SK-N-SH (cell line): ENCODE data around the gene SELENOM. TPM values are rescaled to one million over a fixed set of nuclear protein-coding genes. Genes with fewer than 3 reads are reported as not detected.

Source experiments
- CTCF ChIA-PET: fragments of 300-600, 350-600 bp; formaldehyde crosslinking; extraction: SDS; loops from one replicate; lab custom pipeline; 2021; lab: Yijun Ruan, JAX
- POLR2A ChIA-PET: fragments of 350-600 bp; sonication (Branson Sonifier 250); formaldehyde crosslinking; extraction: SDS; loops from one replicate; lab custom pipeline; 2020; ENCODE audit warnings: antibody characterized with exemption, inconsistent platforms; lab: Yijun Ruan, JAX
- DNase-seq: peaks from one replicate; pipeline ENCODE4 v3.0.0; 2012
- H2AFZ ChIP-seq: fragments of 200-600 bp; sonication (generic); 2 replicates; pipeline ENCODE4 v1.8.1; 2016; ENCODE audit warnings: antibody characterized with exemption, mild to moderate bottlenecking, low read depth
- H3F3A ChIP-seq: fragments of 200-600 bp; sonication (generic); replicated peaks from 2 replicates; pipeline ENCODE3; 2016; ENCODE audit warnings: antibody characterized with exemption, mild to moderate bottlenecking; ENCODE audit not compliant: insufficient read depth
- H3K27ac ChIP-seq, 2 experiments: fragments of 200-500 bp in 1 of 2; fragments of 200-600 bp in 1 of 2; sonication (Bioruptor generic) in 1 of 2; sonication (generic), shearing (Covaris generic) in 1 of 2; 2 replicates each; pipeline versions ENCODE4 v1.5.1 to v1.6.1; 2014 to 2016; ENCODE audit warnings: low read depth in 2 of 2, inconsistent platforms in 1 of 2, low read length in 1 of 2, mild to moderate bottlenecking in 1 of 2, mixed read lengths in 1 of 2
- H3K27me3 ChIP-seq: fragments of 200-600 bp; sonication (generic), shearing (Covaris generic); 2 replicates; pipeline ENCODE4 v1.6.1; 2016; ENCODE audit warnings: mixed run types; ENCODE audit not compliant: insufficient read depth
- H3K36me3 ChIP-seq, 2 experiments: fragments of 200-500 bp in 1 of 2; fragments of 200-600 bp in 1 of 2; sonication (Bioruptor generic) in 1 of 2; sonication (generic) in 1 of 2; replicated peaks in 1 of 2; 2 replicates each; pipeline versions ENCODE3 to v1.5.1; 2014 to 2016; ENCODE audit warnings: low read length in 1 of 2, mild to moderate bottlenecking in 1 of 2; ENCODE audit not compliant: insufficient read depth in 2 of 2, control insufficient read depth in 1 of 2
- H3K4me1 ChIP-seq, 2 experiments: fragments of 200-500 bp in 1 of 2; fragments of 200-600 bp in 1 of 2; sonication (Bioruptor generic) in 1 of 2; sonication (generic), shearing (Covaris generic) in 1 of 2; 2 replicates each; pipeline versions ENCODE4 v1.5.1 to v1.6.1; 2014 to 2016; ENCODE audit warnings: low read depth in 1 of 2, low read length in 1 of 2, mixed run types in 1 of 2; ENCODE audit not compliant: insufficient read depth in 2 of 2, control insufficient read depth in 1 of 2
- H3K4me2 ChIP-seq: fragments of 200-600 bp; sonication (generic), shearing (Covaris generic); 2 replicates; pipeline ENCODE4 v1.6.1; 2017; ENCODE audit warnings: mixed run types
- H3K4me3 ChIP-seq, 2 experiments: fragments of 200-500 bp in 1 of 2; fragments of 200-600 bp in 1 of 2; sonication (Bioruptor generic) in 1 of 2; sonication (generic), shearing (Covaris generic) in 1 of 2; 2 replicates each; pipeline versions ENCODE4 v1.5.1 to v1.8.1; 2014 to 2016; ENCODE audit warnings: low read depth in 2 of 2, inconsistent platforms in 1 of 2, low read length in 1 of 2, mild to moderate bottlenecking in 1 of 2, mixed read lengths in 1 of 2, moderate library complexity in 1 of 2
- H3K79me2 ChIP-seq: fragments of 200-600 bp; sonication (generic); 2 replicates; pipeline ENCODE4 v1.8.1; 2017; ENCODE audit warnings: mild to moderate bottlenecking; ENCODE audit not compliant: insufficient read depth
- H3K9ac ChIP-seq: fragments of 200-600 bp; sonication (generic); 2 replicates; pipeline ENCODE4 v1.6.1; 2017; ENCODE audit warnings: mixed run types
- H3K9me2 ChIP-seq: fragments of 200-600 bp; sonication (generic); 2 replicates; pipeline ENCODE4 v1.6.1; 2017; ENCODE audit warnings: mixed run types
- H3K9me3 ChIP-seq: fragments of 200-600 bp; sonication (generic); 2 replicates; pipeline ENCODE4 v1.6.1; 2017; ENCODE audit warnings: mixed run types, mild to moderate bottlenecking, moderate library complexity
- H4K20me1 ChIP-seq: fragments of 200-600 bp; sonication (generic); 2 replicates; pipeline ENCODE4 v1.6.1; 2017; ENCODE audit warnings: mild to moderate bottlenecking, mixed run types; ENCODE audit not compliant: insufficient read depth
- EP300 ChIP-seq, 2 experiments: IDR thresholded peaks; 2 replicates each; pipeline versions ENCODE4 v1.4.0 to v1.6.1; 2012; ENCODE audit warnings: borderline replicate concordance in 1 of 2, low read depth in 1 of 2, low read length in 1 of 2
- FOXM1 ChIP-seq: IDR thresholded peaks from 2 replicates; pipeline ENCODE4 v1.4.0; 2012; ENCODE audit warnings: low read depth, mild to moderate bottlenecking
- GATA2 ChIP-seq: sonication (generic); formaldehyde crosslinking; IDR thresholded peaks from 2 replicates; pipeline ENCODE4 v1.5.0; 2020; ENCODE audit warnings: mild to moderate bottlenecking, missing genetic modification reagents
- JUND ChIP-seq: IDR thresholded peaks from 2 replicates; pipeline ENCODE4 v1.4.0; 2012
- RAD21 ChIP-seq: IDR thresholded peaks from 2 replicates; pipeline ENCODE4 v1.6.1; 2012; ENCODE audit warnings: mild to moderate bottlenecking, low read length
- REST ChIP-seq: IDR thresholded peaks from 2 replicates; pipeline ENCODE4 v1.6.1; 2012; ENCODE audit warnings: mild to moderate bottlenecking, low read depth, low read length, moderate library complexity
- SIN3A ChIP-seq: IDR thresholded peaks from 2 replicates; pipeline ENCODE4 v1.6.1; 2012; ENCODE audit warnings: low read depth, mild to moderate bottlenecking, low read length, moderate library complexity, borderline replicate concordance
- SMC3 ChIP-seq: IDR thresholded peaks from 2 replicates; pipeline ENCODE4 v1.6.1; 2012; ENCODE audit warnings: low read depth, low read length, improper control_type of control experiment
- TEAD4 ChIP-seq: IDR thresholded peaks from 2 replicates; pipeline ENCODE4 v1.4.0; 2012; ENCODE audit warnings: mild to moderate bottlenecking, borderline replicate concordance; ENCODE audit not compliant: insufficient read depth
- USF1 ChIP-seq: IDR thresholded peaks from 2 replicates; pipeline ENCODE4 v1.4.0; 2012; ENCODE audit warnings: low read depth, borderline replicate concordance
- YY1 ChIP-seq: IDR thresholded peaks from 2 replicates; pipeline ENCODE4 v1.4.0; 2012; ENCODE audit warnings: low read depth, mild to moderate bottlenecking
- WGBS: methylation state at CpG from one replicate; pipeline ENCODE4 v1.1.6; 2017; ENCODE audit warnings: low lambda C conversion rate; 5-methylcytosine and 5-hydroxymethylcytosine counted together
- polyA plus RNA-seq, 3 experiments: library from polyadenylated mRNA; depleted of rRNA; stranded (reverse); fragments of >200 nt; gene quantifications; 2 replicates each; pipeline ENCODE4 v1.2.3, GENCODE V29; 2012

The SELENOM gene
- polyA plus RNA-seq, 1 of the 3 experiments (the other 2 are of a cell fraction) = 117 TPM

- 89% methylated on average over 3 of the region's 3 CpGs for WGBS
- CTCF ChIA-PET = interaction anchor here (0.5 to 4.7 kb wide), 9 partner anchors 10 to 350 kb away, joined by 3 to 39 read pairs (median 3); partner anchors contain the start of gene SELENOM
- no peaks in the 10 kb centered on the region for H4K20me1 ChIP-seq
- no peak overlapping the region for H3K27ac ChIP-seq
- TF ChIP-seq GATA2 (CRISPR knock-in tag) (no peak), SMC3 (no peak), SIN3A (no peak), REST (no peak), EP300 (IDR thresholded peaks at IDR 0.05; ENCODE audit: borderline replicate concordance in 1 of 2, low read depth in 1 of 2, low read length in 1 of 2) (no peak), TEAD4 (no peak), YY1 (no peak), JUND (no peak), RAD21 (no peak)
- TF ChIP-seq, all 33 proteins: peak for 0
- Histone ChIP-seq H2AFZ (no peak overlapping the region), H3K79me2 (no peaks in the 10 kb centered on the region), H3K4me1 (no peaks in the 10 kb centered on the region; a peak in 1 of 4 replicates), H3K36me3 (peaks cover 12 to 40% of the 10 kb centered on the region in 2 experiments), H3K9me2 (no peaks in the 10 kb centered on the region), H3K27me3 (no peaks in the 10 kb centered on the region), H3K9ac (no peak overlapping the region), H3K9me3 (no peaks in the 10 kb centered on the region), H3K4me2 (no peak overlapping the region), H3F3A (peaks cover 3% of the 10 kb centered on the region), H3K4me3 (no peak overlapping the region)
- POLR2A ChIA-PET = interaction anchor here (0.5 to 1.0 kb wide), 2 partner anchors 11 to 137 kb away, joined by 3 to 4 read pairs; partner anchors contain the start of gene SELENOM
- DNase-seq = no peak
These were observed 11.6 kb downstream of the SELENOM start for GRCh38 chr22:31095637-31096249.

- CTCF ChIA-PET = interaction anchor here (1.3 to 4.7 kb wide), 6 partner anchors 10 to 148 kb away, joined by 3 to 39 read pairs (median 13); partner anchors contain the start of genes LIMK2 and SELENOM
- no peaks in the 10 kb centered on the region for H3K79me2 ChIP-seq
- no peak overlapping the region for H2AFZ ChIP-seq
These were observed 12.6 kb downstream of the SELENOM start for GRCh38 chr22:31094741-31095140.

More at GRCh38 chr22:31094741-31095140, 12.6 kb downstream of the SELENOM start:
- H3K4me3 ChIP-seq = no peak overlapping the region
- no peak overlapping the region for H3K4me2 ChIP-seq
- POLR2A ChIA-PET = interaction anchor here (1.2 kb wide), 1 partner anchor 10 kb away, joined by 7 read pairs; no protein-coding TSS in a partner anchor
- no peak overlapping the region for H3K9ac ChIP-seq
- no peaks in the 10 kb centered on the region for H3K27me3 ChIP-seq
- TF ChIP-seq FOXM1 (no peak), SIN3A (no peak), USF1 (no peak)
- H3K27ac ChIP-seq = no peak overlapping the region
- no peaks in the 10 kb centered on the region for H3K9me2 ChIP-seq
- DNase-seq = no peak
- no peaks in the 10 kb centered on the region for H3K9me3 ChIP-seq
- no peaks in the 10 kb centered on the region; a peak in 1 of 4 replicates for H3K4me1 ChIP-seq
- peaks cover 12 to 42% of the 10 kb centered on the region in 2 experiments for H3K36me3 ChIP-seq
- WGBS = 93% methylated on average over 7 of the region's 7 CpGs
- H4K20me1 ChIP-seq = no peaks in the 10 kb centered on the region
- peaks cover 3% of the 10 kb centered on the region for H3F3A ChIP-seq
